ENCODE data around the gene HOXB9.

GRCh38 chr17:48640858-48641180 lies 14.7 kb upstream of the HOXB9 start:
- TF ChIP-seq CTCF (IDR thresholded peaks at IDR 0.05; ENCODE audit: low read length) (no peak), EZH2 (optimal IDR thresholded peaks at IDR 0.05; ENCODE audit: low read depth, low read length) (no peak)

Measured in MM.1S (cell line).